GM12864 (cell line): ENCODE measurements around the gene SLC26A4.

Source experiments
- DNase-seq: peaks from one replicate; pipeline ENCODE4 v3.0.0-alpha.2; 2011; ENCODE audit warnings: low read depth
- H3K4me3 ChIP-seq: 2 replicates; pipeline ENCODE4 v1.5.1; 2011; ENCODE audit warnings: mild to moderate bottlenecking, low read depth, low read length, control low read depth
- TF ChIP-seq, protein P1 (sequence below): IDR thresholded peaks from 2 replicates; pipeline ENCODE4 v1.5.1; 2011; ENCODE audit warnings: low read depth, mild to moderate bottlenecking, moderate library complexity, low read length, control low read depth, inconsistent platforms; ENCODE audit errors: missing control alignments

SLC26A4 gene

GRCh38 chr7:107622894-107623293 lies 37.7 kb upstream of the SLC26A4 start:
- TF ChIP-seq, protein P1, sequence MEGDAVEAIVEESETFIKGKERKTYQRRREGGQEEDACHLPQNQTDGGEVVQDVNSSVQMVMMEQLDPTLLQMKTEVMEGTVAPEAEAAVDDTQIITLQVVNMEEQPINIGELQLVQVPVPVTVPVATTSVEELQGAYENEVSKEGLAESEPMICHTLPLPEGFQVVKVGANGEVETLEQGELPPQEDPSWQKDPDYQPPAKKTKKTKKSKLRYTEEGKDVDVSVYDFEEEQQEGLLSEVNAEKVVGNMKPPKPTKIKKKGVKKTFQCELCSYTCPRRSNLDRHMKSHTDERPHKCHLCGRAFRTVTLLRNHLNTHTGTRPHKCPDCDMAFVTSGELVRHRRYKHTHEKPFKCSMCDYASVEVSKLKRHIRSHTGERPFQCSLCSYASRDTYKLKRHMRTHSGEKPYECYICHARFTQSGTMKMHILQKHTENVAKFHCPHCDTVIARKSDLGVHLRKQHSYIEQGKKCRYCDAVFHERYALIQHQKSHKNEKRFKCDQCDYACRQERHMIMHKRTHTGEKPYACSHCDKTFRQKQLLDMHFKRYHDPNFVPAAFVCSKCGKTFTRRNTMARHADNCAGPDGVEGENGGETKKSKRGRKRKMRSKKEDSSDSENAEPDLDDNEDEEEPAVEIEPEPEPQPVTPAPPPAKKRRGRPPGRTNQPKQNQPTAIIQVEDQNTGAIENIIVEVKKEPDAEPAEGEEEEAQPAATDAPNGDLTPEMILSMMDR = no peak
- H3K4me3 ChIP-seq = no peak overlapping the region
- no peak for DNase-seq

DNA sequence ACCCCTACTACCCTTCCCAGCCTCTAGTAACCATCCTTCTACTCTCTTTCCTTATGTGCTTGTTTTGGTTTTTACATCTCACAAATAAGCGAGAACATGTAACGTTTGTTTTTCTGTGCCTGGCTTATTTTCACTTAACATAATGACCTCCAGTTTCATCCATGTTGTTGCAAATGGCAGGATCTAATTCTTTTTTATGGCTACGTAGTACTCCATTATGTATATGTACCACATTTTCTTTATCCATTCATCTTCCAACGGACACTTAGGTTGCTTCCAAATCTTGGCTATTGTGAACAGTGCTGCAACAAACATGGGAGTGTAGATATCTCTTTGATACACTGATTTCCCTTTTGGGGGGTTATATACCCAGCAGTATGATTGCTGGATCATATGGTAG lies 33.6 kb upstream of the SLC26A4 start:
- TF ChIP-seq, protein P1 = no peak
- DNase-seq = no peak
- H3K4me3 ChIP-seq = no peak overlapping the region

GRCh38 chr7:107628461-107629064 lies 32.1 kb upstream of the SLC26A4 start:
- DNase-seq = no peak
- TF ChIP-seq, protein P1 = no peak
- no peak overlapping the region for H3K4me3 ChIP-seq

DNA sequence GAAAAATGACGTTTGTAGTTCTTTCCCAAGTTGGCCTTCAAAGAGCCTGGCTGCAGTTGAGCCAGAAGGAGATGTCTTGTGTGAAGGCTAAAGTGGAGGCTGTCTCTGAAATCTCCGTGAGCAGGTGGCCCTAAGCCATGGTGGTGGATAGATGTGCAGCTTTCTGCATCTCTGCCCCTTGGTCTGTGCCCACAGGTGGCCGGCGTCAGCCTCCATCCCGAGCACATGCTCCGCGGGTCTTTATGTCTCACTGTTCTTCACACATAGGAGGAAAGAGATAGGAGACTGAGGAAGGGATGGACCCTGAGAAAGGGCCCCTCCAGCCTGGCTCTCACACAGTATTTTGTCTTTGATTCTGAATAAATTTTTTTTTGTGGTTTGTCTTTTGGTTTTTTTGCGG lies 30.3 kb upstream of the SLC26A4 start:
- H3K4me3 ChIP-seq = no peak overlapping the region
- TF ChIP-seq, protein P1 = no peak
- DNase-seq = no peak

DNA sequence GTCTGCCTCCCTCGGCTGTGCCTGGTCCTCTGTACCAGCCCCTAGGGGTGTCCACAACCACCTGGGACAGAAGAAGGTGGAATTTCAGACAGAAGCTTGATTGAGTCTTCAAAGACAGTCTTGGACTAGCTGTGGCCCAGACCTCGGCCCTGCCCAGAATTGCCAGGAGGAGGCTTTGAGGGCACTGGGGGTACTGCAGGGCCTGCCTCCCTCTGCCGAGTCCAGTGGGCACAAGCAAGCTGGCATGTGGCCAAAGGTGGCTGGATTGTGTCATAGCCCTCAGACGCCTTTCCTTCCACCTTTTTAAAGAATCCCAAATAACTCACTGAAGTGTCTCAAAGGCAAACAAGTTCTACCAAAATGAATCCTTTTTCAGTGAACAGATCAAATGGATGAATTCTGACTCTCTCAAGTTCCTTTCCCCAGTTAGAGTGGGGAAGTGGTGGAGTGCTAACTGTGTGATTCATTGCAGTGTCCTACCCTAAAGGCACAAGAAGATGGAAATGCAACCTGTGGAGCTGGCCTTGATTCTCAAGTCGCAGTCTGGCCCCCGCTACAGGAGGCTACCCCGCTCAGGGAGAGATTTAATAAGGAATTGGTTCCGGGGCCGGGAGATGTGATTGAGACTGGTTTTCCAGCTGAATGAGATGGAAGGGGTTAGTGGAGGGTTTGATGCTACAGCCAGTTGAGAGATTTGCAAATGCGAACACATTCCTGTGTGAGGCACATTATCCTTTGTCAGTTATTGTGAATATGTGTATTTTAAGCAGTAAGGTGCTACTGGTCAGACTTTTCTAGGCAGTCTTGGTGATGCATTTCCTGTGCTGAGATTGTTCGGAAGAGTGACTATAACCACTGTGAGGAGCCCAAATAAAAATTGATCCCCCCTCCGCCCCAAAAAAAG lies 28.8 kb upstream of the SLC26A4 start:
- TF ChIP-seq, protein P1 = no peak
- no peak for DNase-seq
- no peak overlapping the region for H3K4me3 ChIP-seq

DNA sequence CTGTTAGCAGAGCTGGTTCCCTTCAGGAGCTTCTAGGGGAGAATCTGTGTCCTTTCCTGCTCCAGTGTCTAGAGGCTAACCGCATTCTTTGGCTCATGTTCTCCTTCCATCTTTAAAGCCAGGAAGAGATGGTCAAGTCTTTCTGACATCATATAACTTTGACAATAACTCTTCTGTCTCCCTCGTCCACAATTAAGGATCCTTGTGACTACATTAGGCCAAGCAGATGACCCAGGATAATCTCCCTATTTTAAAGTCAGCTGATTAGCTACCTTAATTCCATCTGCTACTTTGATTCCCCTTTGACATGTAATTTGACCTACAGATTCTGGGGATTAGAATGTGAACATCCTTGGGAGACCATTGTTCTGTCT lies 28.1 kb upstream of the SLC26A4 start:
- no peak for DNase-seq
- TF ChIP-seq, protein P1 = no peak
- no peak overlapping the region for H3K4me3 ChIP-seq
